GM08714 (cell line): ENCODE data around the gene NVL.
"Not testable (repeated sequence)": the region's sequence is repeated elsewhere in the genome, so short reads cannot be mapped to it uniquely, and the experiment has no call there.

ENCODE experiments used
- H3K4me3 ChIP-seq: fragments of 200-500 bp; sonication (Bioruptor generic); 2 replicates; pipeline ENCODE4 v1.5.1; 2014; ENCODE audit warnings: mild to moderate bottlenecking, low read length, inconsistent platforms
- ZNF274 ChIP-seq: IDR thresholded peaks from 2 replicates; pipeline ENCODE4 v1.6.1; 2012; ENCODE audit warnings: mild to moderate bottlenecking, low read depth, low read length

The NVL gene

GRCh38 chr1:224329842-224330753 lies at the start of gene NVL:
Gene NVL (minus strand): TSS chr1:224330172. CDS start chr1:224330127, 45 bp downstream.
- TF ChIP-seq ZNF274 = no peak
- H3K4me3 ChIP-seq = peak within 1 kb of the TSS; percentile 85

- no peak overlapping the region for H3K4me3 ChIP-seq
- TF ChIP-seq ZNF274 = no peak
Observed at GRCh38 chr1:224378855-224379631, 49.1 kb upstream of the NVL start.

- TF ChIP-seq ZNF274 = no peak
- H3K4me3 ChIP-seq = no peak overlapping the region
Observed at GRCh38 chr1:224377676-224378006, 47.7 kb upstream of the NVL start.

GRCh38 chr1:224375059-224375458 lies 45.1 kb upstream of the NVL start:
- TF ChIP-seq ZNF274 = no peak
- no peak overlapping the region for H3K4me3 ChIP-seq

GRCh38 chr1:224373008-224373590 lies 43.1 kb upstream of the NVL start:
- TF ChIP-seq ZNF274 = no peak

GRCh38 chr1:224368409-224368808 lies 38.4 kb upstream of the NVL start:
- H3K4me3 ChIP-seq = no peak overlapping the region
- TF ChIP-seq ZNF274 = no peak

More at GRCh38 chr1:224373008-224373590, 43.1 kb upstream of the NVL start:
- no peak overlapping the region for H3K4me3 ChIP-seq

GRCh38 chr1:224359207-224359606 lies 29.2 kb upstream of the NVL start:
- no peak overlapping the region for H3K4me3 ChIP-seq
- no peak for TF ChIP-seq ZNF274

GRCh38 chr1:224358237-224358636 lies 28.3 kb upstream of the NVL start:
- no peak for TF ChIP-seq ZNF274
- peak overlapping the region; percentile 65 for H3K4me3 ChIP-seq

GRCh38 chr1:224357626-224358124 lies 27.7 kb upstream of the NVL start:
- TF ChIP-seq ZNF274 = no peak
- peak overlapping the region; percentile 65 for H3K4me3 ChIP-seq

GRCh38 chr1:224356685-224357625 lies 27.0 kb upstream of the NVL start, which contains the start of gene CNIH4:
Gene CNIH4 (plus strand): TSS chr1:224356879. CDS start chr1:224356925, 46 bp downstream.
- TF ChIP-seq ZNF274 = no peak
- peak within 1 kb of the TSS; percentile 65 for H3K4me3 ChIP-seq

GRCh38 chr1:224353975-224354925 lies 24.3 kb upstream of the NVL start:
- H3K4me3 ChIP-seq = no peak overlapping the region
- TF ChIP-seq ZNF274 = no peak

- not testable (repeated sequence) for H3K4me3 ChIP-seq
Observed at GRCh38 chr1:224352436-224353085, 22.6 kb upstream of the NVL start.

- H3K4me3 ChIP-seq = not testable (repeated sequence)
Observed at GRCh38 chr1:224349716-224350115, 19.7 kb upstream of the NVL start.
